H1 (cell line): ENCODE results near the gene C1orf21. TPM values are rescaled to one million over a fixed set of nuclear protein-coding genes. Genes with fewer than 3 reads are reported as not detected.
A peak's percentile ranks its signal among the peaks of the same experiment; 100 is the strongest.

Experiments
- CTCF ChIA-PET: fragments of 300-600 bp; sonication (Branson Sonifier 250); formaldehyde crosslinking; loops from one replicate; lab custom pipeline; 2021; ENCODE audit not compliant: partially characterized antibody; lab: Charles Lee
- POLR2A ChIA-PET: fragments of 300-600 bp; sonication (Branson Sonifier 250); formaldehyde crosslinking; loops from one replicate; lab custom pipeline; 2021; ENCODE audit warnings: inconsistent platforms; ENCODE audit not compliant: partially characterized antibody; lab: Charles Lee
- DNase-seq, 2 experiments: peaks; one replicate each; pipeline versions ENCODE4 v3.0.0 to v3.0.0-alpha.2; 2010 to 2022; ENCODE audit warnings: low spot score in 2 of 2, low read depth in 1 of 2, mixed read lengths in 1 of 2
- FAIRE-seq: peaks from 2 replicates; lab custom pipeline; 2011; peaks lifted over from hg19 to GRCh38; lab: Jason Lieb, UNC
- H2AFZ ChIP-seq: 2 replicates; pipeline ENCODE4 v1.8.1; 2012; ENCODE audit warnings: low read length, inconsistent platforms
- H2AK5ac ChIP-seq: 2 replicates; pipeline ENCODE4 v1.6.1; 2013; ENCODE audit warnings: low read depth, low read length
- H2BK120ac ChIP-seq: replicated peaks from 2 replicates; pipeline ENCODE3; 2013; ENCODE audit warnings: low read depth, low read length, inconsistent platforms
- H2BK12ac ChIP-seq: 2 replicates; pipeline ENCODE4 v1.6.1; 2013; ENCODE audit warnings: low read depth, low read length
- H2BK15ac ChIP-seq: 2 replicates; pipeline ENCODE4 v1.6.1; 2013; ENCODE audit warnings: low read length
- H2BK20ac ChIP-seq: 2 replicates; pipeline ENCODE4 v1.6.1; 2013; ENCODE audit warnings: low read length
- H2BK5ac ChIP-seq: 2 replicates; pipeline ENCODE4 v1.6.1; 2013; ENCODE audit warnings: low read depth, low read length
- H3K14ac ChIP-seq: 2 replicates; pipeline ENCODE4 v1.6.1; 2013; ENCODE audit warnings: inconsistent platforms; ENCODE audit not compliant: insufficient read length
- H3K18ac ChIP-seq: 2 replicates; pipeline ENCODE4 v1.6.1; 2013; ENCODE audit warnings: low read length; ENCODE audit errors: extremely low read depth
- H3K23ac ChIP-seq: 2 replicates; pipeline ENCODE4 v1.6.1; 2013; ENCODE audit warnings: inconsistent platforms; ENCODE audit not compliant: insufficient read length
- H3K23me2 ChIP-seq: 2 replicates; pipeline ENCODE4 v1.6.1; 2013; ENCODE audit warnings: low read depth, low read length
- H3K27ac ChIP-seq: 2 replicates; pipeline ENCODE4 v1.6.1; 2011; ENCODE audit warnings: low read depth, low read length, inconsistent platforms
- H3K27me3 ChIP-seq, 4 experiments: replicated peaks in 1 of 4; 1 replicate in 1 of 4; 2 replicates in 3 of 4; pipeline versions ENCODE4 v1.6.1 to v1.8.1; 2011 to 2013; ENCODE audit warnings: low read length in 3 of 4, mild to moderate bottlenecking in 3 of 4, inconsistent platforms in 2 of 4, mixed read lengths in 2 of 4, moderate library complexity in 1 of 4; ENCODE audit not compliant: control insufficient read depth in 3 of 4, insufficient read depth in 3 of 4; ENCODE audit errors: extremely low read depth in 1 of 4
- H3K36me3 ChIP-seq, 4 experiments: 2 replicates each; pipeline versions ENCODE4 v1.6.1 to v1.8.1; 2011 to 2013; ENCODE audit warnings: mild to moderate bottlenecking in 4 of 4, low read length in 3 of 4, moderate library complexity in 2 of 4, control low read depth in 1 of 4, inconsistent platforms in 1 of 4; ENCODE audit not compliant: insufficient read depth in 4 of 4, control insufficient read depth in 2 of 4
- H3K4ac ChIP-seq: replicated peaks from 2 replicates; pipeline ENCODE3; 2013; ENCODE audit warnings: low read length, low read depth, mixed read lengths, inconsistent platforms; ENCODE audit not compliant: insufficient read length
- H3K4me1 ChIP-seq, 4 experiments: replicated peaks in 1 of 4; 1 replicate in 1 of 4; 2 replicates in 3 of 4; pipeline versions ENCODE4 v1.6.1 to v1.8.1; 2011 to 2013; ENCODE audit warnings: low read length in 3 of 4, inconsistent platforms in 2 of 4, mixed read lengths in 1 of 4; ENCODE audit not compliant: insufficient read depth in 4 of 4, control insufficient read depth in 3 of 4
- H3K4me2 ChIP-seq, 2 experiments: 2 replicates each; pipeline versions ENCODE4 v1.6.1 to v1.8.1; 2011 to 2013; ENCODE audit warnings: low read depth in 2 of 2, low read length in 2 of 2, control low read depth in 1 of 2, inconsistent platforms in 1 of 2, mild to moderate bottlenecking in 1 of 2; ENCODE audit not compliant: insufficient read depth in 1 of 2
- H3K4me3 ChIP-seq, 4 experiments: fragments of 200-600, 300-600 bp in 1 of 4; sonication (generic), shearing (Covaris generic), sonication (Bioruptor Twin) in 1 of 4; 2 replicates each; pipeline versions ENCODE4 v1.5.1 to v1.8.1; 2011 to 2016; ENCODE audit warnings: low read length in 4 of 4, low read depth in 3 of 4, control low read depth in 2 of 4, inconsistent platforms in 2 of 4, mild to moderate bottlenecking in 2 of 4, mixed read lengths in 1 of 4, moderate library complexity in 1 of 4; ENCODE audit not compliant: insufficient read depth in 2 of 4; ENCODE audit errors: extremely low read depth in 1 of 4
- H3K56ac ChIP-seq: replicated peaks from 2 replicates; pipeline ENCODE3; 2013; ENCODE audit warnings: low read depth, mild to moderate bottlenecking, mixed read lengths, low read length, inconsistent platforms; ENCODE audit not compliant: insufficient read length
- H3K79me1 ChIP-seq: 2 replicates; pipeline ENCODE4 v1.6.1; 2013; ENCODE audit warnings: low read depth, low read length, control low read depth
- H3K79me2 ChIP-seq, 2 experiments: 2 replicates each; pipeline versions ENCODE4 v1.6.1 to v1.8.1; 2012 to 2013; ENCODE audit warnings: low read length in 2 of 2, mild to moderate bottlenecking in 2 of 2, inconsistent platforms in 1 of 2; ENCODE audit not compliant: insufficient read depth in 2 of 2, control insufficient read depth in 1 of 2
- H3K9ac ChIP-seq, 4 experiments: replicated peaks in 1 of 4; 1 replicate in 1 of 4; 2 replicates in 3 of 4; pipeline versions ENCODE4 v1.6.1 to v1.8.1; 2011 to 2013; ENCODE audit warnings: low read depth in 3 of 4, low read length in 3 of 4, control low read depth in 2 of 4, mild to moderate bottlenecking in 2 of 4, moderate library complexity in 2 of 4, inconsistent platforms in 1 of 4; ENCODE audit errors: extremely low read depth in 1 of 4
- H3K9me3 ChIP-seq, 2 experiments: 2 replicates each; pipeline versions ENCODE4 v1.6.1 to v1.8.1; 2012 to 2013; ENCODE audit warnings: mild to moderate bottlenecking in 2 of 2, moderate library complexity in 2 of 2, control low read depth in 1 of 2, inconsistent platforms in 1 of 2, low read depth in 1 of 2, low read length in 1 of 2, mixed read lengths in 1 of 2; ENCODE audit not compliant: insufficient read depth in 2 of 2
- H4K20me1 ChIP-seq, 2 experiments: replicated peaks in 1 of 2; 2 replicates each; pipeline versions ENCODE3 to v1.8.1; 2011 to 2013; ENCODE audit warnings: inconsistent platforms in 2 of 2, low read length in 2 of 2, mild to moderate bottlenecking in 1 of 2; ENCODE audit not compliant: insufficient read depth in 2 of 2, control insufficient read depth in 1 of 2
- H4K5ac ChIP-seq: 2 replicates; pipeline ENCODE4 v1.6.1; 2013; ENCODE audit warnings: low read length, low read depth, mixed read lengths, inconsistent platforms; ENCODE audit not compliant: insufficient read length
- H4K8ac ChIP-seq: 2 replicates; pipeline ENCODE4 v1.8.0; 2013; ENCODE audit warnings: mild to moderate bottlenecking, moderate library complexity, low read length, inconsistent platforms; ENCODE audit not compliant: insufficient read depth; ENCODE audit errors: extremely low read depth
- H4K91ac ChIP-seq: replicated peaks from 2 replicates; pipeline ENCODE3; 2013; ENCODE audit warnings: low read length, mixed read lengths, inconsistent platforms; ENCODE audit not compliant: insufficient read length
- JUND ChIP-seq: IDR thresholded peaks from 2 replicates; pipeline ENCODE4 v1.6.1; 2011; ENCODE audit warnings: mild to moderate bottlenecking, improper control_type of control experiment, low read length
- TAF1 ChIP-seq: IDR thresholded peaks from 2 replicates; pipeline ENCODE4 v1.6.1; 2011; ENCODE audit warnings: mild to moderate bottlenecking, low read depth, low read length
- WGBS, 2 experiments: shearing (Covaris generic) in 1 of 2; methylation state at CpG; one replicate each; pipeline versions ENCODE4 v1.1.6 to v1.1.7; 2013 to 2015; ENCODE audit warnings: low lambda C conversion rate in 2 of 2, mixed read lengths in 2 of 2, inconsistent platforms in 1 of 2, low coverage in 1 of 2, missing lambda C conversion rate in 1 of 2; ENCODE audit not compliant: insufficient replicate concordance in 2 of 2, insufficient coverage in 1 of 2, insufficient read length in 1 of 2; ENCODE audit errors: extremely low coverage in 1 of 2, missing lambda C conversion rate in 1 of 2; 5-methylcytosine and 5-hydroxymethylcytosine counted together
- polyA plus RNA-seq, 7 experiments: library from polyadenylated mRNA; depleted of rRNA in 3 of 7; stranded (reverse) in 5 of 7; unstranded in 2 of 7; fragments of >200 nt in 5 of 7; fragments of 200-250 nt in 2 of 7; gene quantifications; 1 replicate in 5 of 7; 2 replicates in 1 of 7; 4 replicates in 1 of 7; pipeline versions ENCODE4 v1.2.1 to v1.2.3, GENCODE V29; 2011 to 2013; ENCODE audit warnings: missing spikeins in 2 of 7, mixed read lengths in 2 of 7
- total RNA-seq: library from RNA; stranded (reverse); fragmentation: NEBNext Ultra II Directional; extraction: Animal tissue kit (Norgen Biotek cat#: 25700); gene quantifications from 2 replicates; pipeline ENCODE4 v1.2.1, GENCODE V29; 2021

The C1orf21 gene
- total and polyA plus RNA-seq, 2 of the 8 experiments (the other 6 are each of a cell fraction or from before 2014, with no cell fraction given) = 16.6 to 51.0 TPM

DNA sequence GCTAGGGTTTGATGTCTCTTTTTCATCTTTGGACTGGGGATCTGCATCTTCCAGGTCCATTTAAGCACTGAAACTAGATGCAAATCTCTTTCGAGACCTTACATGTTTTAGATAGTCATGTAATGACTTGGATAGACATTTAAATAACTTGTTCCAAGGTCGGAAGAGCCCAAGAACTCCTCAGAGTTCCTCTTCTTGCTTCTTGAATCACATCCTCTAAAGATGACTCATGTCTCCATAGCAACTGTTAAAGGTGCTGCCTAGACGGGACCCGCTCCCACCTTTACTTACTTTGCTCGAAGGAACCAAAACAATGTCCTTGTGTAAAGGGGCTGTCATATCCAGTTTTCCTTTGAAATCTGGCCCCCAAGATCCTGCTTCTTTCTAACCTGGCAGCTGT, 237.8 kb downstream of the C1orf21 start:
- no peaks in the 10 kb centered on the region for H3K23me2 ChIP-seq
- H3K4ac ChIP-seq = no peak overlapping the region
- no peaks in the 10 kb centered on the region for H3K79me1 ChIP-seq
- no peak overlapping the region for H4K91ac ChIP-seq
- 92% methylated on average over 5 of the region's 5 CpGs; no CpG with 5 or more reads in 1 of the 2 experiments for WGBS, 2 experiments
- no peak overlapping the region for H2BK20ac ChIP-seq
- H3K4me1 ChIP-seq = peaks cover 0 to 9% (median 0%) of the 10 kb centered on the region in 4 experiments; a peak in 2 of 7 replicates
- H4K20me1 ChIP-seq = no peaks in the 10 kb centered on the region
- FAIRE-seq (no peak), DNase-seq (no peak)
- H3K56ac ChIP-seq = no peak overlapping the region
- H3K9me3 ChIP-seq = no peaks in the 10 kb centered on the region
- H3K4me2 ChIP-seq = no peak overlapping the region
- H3K36me3 ChIP-seq = peaks cover 0 to 12% (median 2%) of the 10 kb centered on the region in 4 experiments; a peak in 3 of 8 replicates
- no peak overlapping the region for H4K8ac ChIP-seq
- H3K23ac ChIP-seq = no peak overlapping the region
- no peak overlapping the region for H3K27ac ChIP-seq
- no peak overlapping the region for H2BK15ac ChIP-seq
- CTCF ChIA-PET = interaction anchor here (1.0 kb wide), 1 partner anchor 39 kb away, joined by 3 read pairs; no protein-coding TSS in a partner anchor
- H3K18ac ChIP-seq = no peak overlapping the region
- TF ChIP-seq JUND (0 out of 2 replicates have a peak, but pooled peaks have one; percentile 17), TAF1 (no peak)
- TF ChIP-seq, all 59 proteins: peak for 1
- Histone ChIP-seq H3K14ac (no peak overlapping the region), H2AFZ (no peak overlapping the region), H2BK5ac (no peak overlapping the region), H3K9ac (no peak overlapping the region), H3K79me2 (no peaks in the 10 kb centered on the region), H4K5ac (no peak overlapping the region), H2BK12ac (no peak overlapping the region), H3K4me3 (no peak overlapping the region), H2BK120ac (no peak overlapping the region), H3K27me3 (no peaks in the 10 kb centered on the region), H2AK5ac (no peak overlapping the region)
- POLR2A ChIA-PET = no interaction called here
